GM12874 (cell line): ENCODE data around the gene CDC14A.

Source experiments
- TF ChIP-seq, protein P1 (sequence below): IDR thresholded peaks from 2 replicates; pipeline ENCODE4 v1.5.1; 2011; ENCODE audit warnings: low read depth, mild to moderate bottlenecking, control low read depth, low read length, moderate library complexity; ENCODE audit not compliant: insufficient read depth

The CDC14A gene

DNA sequence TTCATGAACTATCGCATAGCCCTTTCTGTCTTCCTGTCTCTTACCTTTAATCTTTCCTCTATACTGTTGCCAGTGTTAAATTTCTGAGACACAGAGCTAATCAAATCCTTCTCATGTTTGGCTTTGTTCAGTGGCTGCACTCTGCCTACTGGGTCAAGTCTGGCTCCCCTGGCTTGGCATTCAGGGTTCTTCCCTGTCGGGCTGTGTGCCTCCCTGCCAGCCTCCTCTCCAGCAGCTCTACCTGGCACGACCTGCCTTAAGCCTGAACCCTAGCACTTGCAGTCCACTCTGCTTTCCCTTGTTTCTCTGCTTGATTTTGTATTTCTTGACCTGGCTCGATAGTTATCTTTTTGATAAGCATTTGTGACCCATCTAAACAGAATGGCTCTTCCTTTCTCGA is 159.5 kb downstream of the CDC14A start:
- TF ChIP-seq, protein P1, sequence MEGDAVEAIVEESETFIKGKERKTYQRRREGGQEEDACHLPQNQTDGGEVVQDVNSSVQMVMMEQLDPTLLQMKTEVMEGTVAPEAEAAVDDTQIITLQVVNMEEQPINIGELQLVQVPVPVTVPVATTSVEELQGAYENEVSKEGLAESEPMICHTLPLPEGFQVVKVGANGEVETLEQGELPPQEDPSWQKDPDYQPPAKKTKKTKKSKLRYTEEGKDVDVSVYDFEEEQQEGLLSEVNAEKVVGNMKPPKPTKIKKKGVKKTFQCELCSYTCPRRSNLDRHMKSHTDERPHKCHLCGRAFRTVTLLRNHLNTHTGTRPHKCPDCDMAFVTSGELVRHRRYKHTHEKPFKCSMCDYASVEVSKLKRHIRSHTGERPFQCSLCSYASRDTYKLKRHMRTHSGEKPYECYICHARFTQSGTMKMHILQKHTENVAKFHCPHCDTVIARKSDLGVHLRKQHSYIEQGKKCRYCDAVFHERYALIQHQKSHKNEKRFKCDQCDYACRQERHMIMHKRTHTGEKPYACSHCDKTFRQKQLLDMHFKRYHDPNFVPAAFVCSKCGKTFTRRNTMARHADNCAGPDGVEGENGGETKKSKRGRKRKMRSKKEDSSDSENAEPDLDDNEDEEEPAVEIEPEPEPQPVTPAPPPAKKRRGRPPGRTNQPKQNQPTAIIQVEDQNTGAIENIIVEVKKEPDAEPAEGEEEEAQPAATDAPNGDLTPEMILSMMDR: no peak

DNA sequence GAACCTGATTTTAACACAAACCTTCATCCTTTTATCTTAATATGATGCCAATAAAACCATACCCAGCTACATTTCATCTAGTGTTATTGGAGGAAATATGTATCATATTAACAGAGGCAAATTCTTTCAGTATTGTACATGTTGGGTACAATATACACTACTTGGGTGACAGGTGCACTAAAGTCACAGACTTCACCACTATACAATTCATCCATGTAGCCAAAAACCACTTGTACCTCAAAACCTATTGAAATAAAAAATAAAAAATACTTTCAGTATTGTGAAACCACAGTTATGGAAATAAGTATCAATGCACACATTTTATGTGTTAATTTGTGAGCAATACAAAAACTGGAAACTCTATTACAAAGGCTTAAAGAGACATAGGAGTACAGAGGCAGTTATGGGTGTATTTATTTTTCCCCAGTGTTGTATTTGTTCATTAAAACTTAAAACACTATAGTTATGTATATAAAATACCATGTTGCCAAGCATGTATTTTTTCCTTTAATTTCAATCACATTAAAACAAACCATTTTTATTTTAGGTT is 160.6 kb downstream of the CDC14A start:
- TF ChIP-seq, protein P1: no peak

DNA sequence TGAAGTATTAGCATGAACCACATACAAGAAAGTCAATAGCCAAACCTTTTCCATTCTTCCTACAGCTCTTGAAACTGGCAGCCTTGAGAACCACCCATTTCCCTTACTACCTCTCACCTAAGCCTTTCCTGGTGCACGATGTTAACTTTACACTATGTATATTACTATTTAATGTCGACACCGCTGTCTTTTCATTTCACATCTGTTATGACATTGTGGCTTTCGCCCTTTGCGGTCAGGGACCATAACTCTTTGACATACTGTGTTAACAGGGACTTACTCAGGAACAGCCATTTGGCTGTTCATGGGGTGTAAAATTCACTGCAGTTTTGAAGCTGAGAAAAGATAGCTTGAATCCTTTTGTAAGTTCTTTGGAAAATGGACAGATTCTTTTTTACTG is 164.6 kb downstream of the CDC14A start:
- TF ChIP-seq, protein P1: no peak

DNA sequence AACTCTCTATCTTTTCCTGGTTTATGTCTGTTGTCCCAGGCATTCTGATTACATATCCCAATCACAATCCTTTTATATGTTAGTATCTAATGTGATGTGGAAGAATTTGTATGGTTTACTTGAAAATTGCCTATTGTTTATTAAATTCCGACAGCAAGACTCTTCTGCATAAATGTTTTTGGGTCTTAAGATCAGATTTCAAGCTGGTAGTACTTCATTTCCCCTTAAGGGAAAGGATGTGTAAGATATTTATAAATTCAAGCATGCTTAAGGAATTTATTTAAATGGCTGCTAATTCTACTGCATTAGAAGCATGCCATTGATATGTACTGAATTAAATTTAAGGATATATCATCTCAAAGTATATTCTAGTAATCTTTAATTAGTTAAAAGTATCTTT is 165.2 kb downstream of the CDC14A start:
- TF ChIP-seq, protein P1: no peak

DNA sequence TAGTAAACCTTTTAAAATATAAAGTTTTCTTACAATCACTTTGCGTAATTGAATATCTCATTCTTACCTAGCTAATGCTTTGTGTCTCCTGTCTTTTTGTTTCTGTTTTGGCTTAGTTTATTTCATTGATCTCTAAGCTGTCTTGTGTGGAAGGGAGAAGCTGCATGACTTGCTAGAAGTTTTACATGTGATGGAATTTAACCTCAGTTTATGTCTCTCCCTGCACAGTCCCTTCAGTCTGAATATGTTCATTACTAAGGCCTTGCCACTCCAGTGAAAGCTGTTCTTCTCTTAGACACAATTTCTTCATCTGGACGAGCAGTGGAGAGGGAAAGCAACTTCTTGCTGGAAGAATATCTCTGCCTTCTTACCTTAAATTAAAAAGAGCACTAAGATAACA is 165.7 kb downstream of the CDC14A start:
- TF ChIP-seq, protein P1: no peak

DNA sequence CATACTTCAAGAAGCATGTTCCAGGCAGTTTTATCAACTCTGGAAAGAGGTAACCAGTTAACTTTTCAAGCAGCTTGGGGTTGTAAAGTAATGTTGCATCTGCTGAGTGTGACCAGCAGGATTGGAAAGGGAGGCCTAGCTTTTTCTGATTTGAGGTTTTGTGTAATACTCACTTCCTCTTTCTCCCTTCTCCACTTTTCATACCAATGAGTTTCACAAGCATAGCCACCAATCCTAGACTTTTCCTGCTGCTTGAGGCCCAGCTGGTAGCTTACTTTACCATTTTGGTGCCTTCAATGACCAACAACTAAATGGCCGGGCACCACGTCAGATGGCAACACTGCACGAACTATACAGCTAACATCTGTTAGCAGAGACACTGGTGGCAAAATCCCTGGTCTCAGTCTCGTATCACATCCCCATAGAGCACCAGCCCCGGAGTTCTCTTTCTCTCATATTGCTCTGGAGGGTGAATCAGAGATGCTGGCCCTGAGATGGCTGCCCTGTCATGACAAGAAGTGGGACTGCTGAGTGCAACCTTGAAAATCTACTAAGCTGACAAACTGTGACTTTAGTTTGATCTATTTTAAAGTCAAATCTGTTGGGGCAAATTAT is 170.8 kb downstream of the CDC14A start:
- TF ChIP-seq, protein P1: no peak

DNA sequence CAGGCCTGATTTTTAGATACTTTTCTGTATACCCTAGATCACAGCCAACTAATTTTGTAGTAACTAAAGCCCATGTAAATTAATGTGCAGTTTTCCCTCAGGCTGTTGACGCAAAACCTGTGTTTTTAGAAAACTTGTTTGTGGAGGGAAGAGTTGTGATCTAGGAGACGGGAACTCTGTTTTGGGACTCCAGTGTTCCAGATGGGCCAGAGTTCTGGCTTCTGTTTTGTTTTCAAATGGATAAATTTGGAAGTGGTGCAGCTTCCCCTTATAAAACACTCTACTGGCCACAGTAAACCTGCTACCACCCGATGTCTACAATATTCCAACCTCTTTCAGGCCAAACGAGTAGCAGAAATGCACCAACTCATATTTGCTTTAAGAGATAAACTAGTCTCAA is 172.0 kb downstream of the CDC14A start:
- TF ChIP-seq, protein P1: no peak

DNA sequence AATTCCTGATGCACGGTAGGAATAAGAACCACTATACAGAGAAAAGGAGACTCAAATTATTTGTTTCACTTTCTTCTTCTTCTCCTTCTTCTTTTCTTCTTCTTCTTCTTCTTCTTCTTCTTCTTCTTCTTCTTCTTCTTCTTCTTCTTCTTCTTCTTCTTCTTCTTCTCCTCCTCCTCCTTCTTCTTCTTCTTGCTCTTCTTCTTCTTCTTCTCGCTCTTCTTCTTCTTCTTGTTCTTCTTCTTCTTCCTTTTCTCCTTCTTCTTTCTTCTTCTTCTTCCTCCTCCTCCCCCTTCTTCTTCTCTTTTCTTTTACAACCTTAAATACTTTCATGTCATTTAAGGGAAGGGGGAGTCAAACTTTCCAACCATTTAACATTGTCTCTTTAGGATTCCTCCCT is 174.6 kb downstream of the CDC14A start:
- TF ChIP-seq, protein P1: no peak
